ENCODE data around the gene CLIC3. TPM values are rescaled to one million over a fixed set of nuclear protein-coding genes. Genes with fewer than 3 reads are reported as not detected.
"Not testable (repeated sequence)": the region's sequence is repeated elsewhere in the genome, so short reads cannot be mapped to it uniquely, and the experiment has no call there.

CLIC3 gene
- total and polyA plus RNA-seq, 2 donors (not counting 1 experiment from before 2014, with no cell fraction given) = 1.1 to 1.9 TPM

- H3K4me3 Mint-ChIP-seq = not testable (repeated sequence)
- 42% methylated on average over 13 of the region's 17 CpGs for WGBS (ENCODE audit: insufficient coverage)
These were observed 7.9 kb upstream of the CLIC3 start for GRCh38 chr9:137004285-137004684.

GRCh38 chr9:137002646-137003041 lies 6.3 kb upstream of the CLIC3 start:
- H3K4me2 ChIP-seq (replicated peaks; ENCODE audit: low read depth, low read length, poor library complexity, severe bottlenecking) = no peak overlapping the region
- H3K36me3 ChIP-seq (replicated peaks in 1 of 2; ENCODE audit: control extremely low read depth in 1 of 2, control insufficient read depth in 1 of 2, extremely low read depth in 1 of 2, insufficient read depth in 2 of 2, low read length in 1 of 2) = no peaks in the 10 kb centered on the region
- intact Hi-C loops (cut with micrococcal nuclease) = no loop called here
- no peaks in the 10 kb centered on the region for H3K27me3 ChIP-seq (replicated peaks in 1 of 4; ENCODE audit: control extremely low read depth in 1 of 4, control insufficient read depth in 3 of 4, insufficient read depth in 4 of 4, low read length in 3 of 4)
- H3K4me3 ChIP-seq (ENCODE audit: control extremely low read depth in 1 of 5, extremely low read depth in 1 of 5, insufficient read depth in 1 of 5, low read depth in 2 of 5, low read length in 4 of 5) = no peak overlapping the region
- no peaks in the 10 kb centered on the region for H3K79me2 ChIP-seq (ENCODE audit: control insufficient read depth, insufficient read depth, low read length)
- CTCF ChIA-PET = interaction anchor here (0.8 to 4.4 kb wide), 3 partner anchors 26 to 33 kb away, joined by 3 to 27 read pairs (median 12); partner anchors contain the start of gene FUT7
- DNase-seq (no peak), ATAC-seq (ENCODE audit: low read depth) (no peak)
- TF ChIP-seq CTCF (IDR thresholded peaks at IDR 0.05) (no peak), EZH2 (IDR thresholded peaks at IDR 0.05; ENCODE audit: borderline replicate concordance, insufficient read depth, low read depth, low read length, poor library complexity, severe bottlenecking) (no peak)
- 88% methylated on average over 10 of the region's 10 CpGs for WGBS (ENCODE audit: insufficient coverage)
- peaks cover 0 to 4% (median 0%) of the 10 kb centered on the region in 3 donors for H3K9me3 ChIP-seq (ENCODE audit: control extremely low read depth in 1 of 3, control insufficient read depth in 2 of 3, insufficient read depth in 1 of 3, low read length in 2 of 3)
- H3K4me1 ChIP-seq (ENCODE audit: control insufficient read depth in 2 of 2, insufficient read depth in 2 of 2, low read length in 2 of 2) = peaks cover 28 to 37% of the 10 kb centered on the region in 2 donors
- Mint-ChIP-seq H3K27ac (no peak overlapping the region), H3K4me1 (peaks cover 29% of the 10 kb centered on the region), H3K9me3 (ENCODE audit: insufficient read depth) (no peaks in the 10 kb centered on the region), H3K4me3 (no peak overlapping the region), H3K27me3 (peaks cover 3% of the 10 kb centered on the region)
- no peak overlapping the region for H3K9ac ChIP-seq (ENCODE audit: low read length)
- POLR2A ChIA-PET = no interaction called here
- no peak overlapping the region for H2AFZ ChIP-seq (ENCODE audit: insufficient read depth, low read depth, low read length, poor library complexity, severe bottlenecking)
- H4K20me1 ChIP-seq (ENCODE audit: control insufficient read depth, insufficient read depth, low read length, poor library complexity, severe bottlenecking) = no peaks in the 10 kb centered on the region
- H3K27ac ChIP-seq (ENCODE audit: low read length in 2 of 2) = no peak overlapping the region

More at GRCh38 chr9:137004285-137004684, 7.9 kb upstream of the CLIC3 start:
- H3K4me3 ChIP-seq (ENCODE audit: control extremely low read depth in 1 of 5, extremely low read depth in 1 of 5, insufficient read depth in 1 of 5, low read depth in 2 of 5, low read length in 4 of 5); H3K36me3 ChIP-seq (replicated peaks in 1 of 2; ENCODE audit: control extremely low read depth in 1 of 2, control insufficient read depth in 1 of 2, extremely low read depth in 1 of 2, insufficient read depth in 2 of 2, low read length in 1 of 2); POLR2A ChIA-PET; H3K79me2 ChIP-seq (ENCODE audit: control insufficient read depth, insufficient read depth, low read length); H3K27ac Mint-ChIP-seq; H3K9ac ChIP-seq (ENCODE audit: low read length); H3K27me3 Mint-ChIP-seq; H4K20me1 ChIP-seq (ENCODE audit: control insufficient read depth, insufficient read depth, low read length, poor library complexity, severe bottlenecking); H3K9me3 Mint-ChIP-seq (ENCODE audit: insufficient read depth); H3K27ac ChIP-seq (ENCODE audit: low read length in 2 of 2); H3K27me3 ChIP-seq (replicated peaks in 1 of 4; ENCODE audit: control extremely low read depth in 1 of 4, control insufficient read depth in 3 of 4, insufficient read depth in 4 of 4, low read length in 3 of 4); H3K4me2 ChIP-seq (replicated peaks; ENCODE audit: low read depth, low read length, poor library complexity, severe bottlenecking); H2AFZ ChIP-seq (ENCODE audit: insufficient read depth, low read depth, low read length, poor library complexity, severe bottlenecking); H3K9me3 ChIP-seq (ENCODE audit: control extremely low read depth in 1 of 3, control insufficient read depth in 2 of 3, insufficient read depth in 1 of 3, low read length in 2 of 3); DNase-seq; ATAC-seq (ENCODE audit: low read depth): not testable (repeated sequence)
- peak; percentile 54 for TF ChIP-seq CTCF (IDR thresholded peaks at IDR 0.05)
- H3K4me1 Mint-ChIP-seq = peaks cover 17% of the 10 kb centered on the region
- intact Hi-C loops (cut with micrococcal nuclease) = loop anchor here (1.0 kb wide), 1 partner anchor 31 kb away; no protein-coding TSS in a partner anchor
- CTCF ChIA-PET = interaction anchor here (0.7 to 2.8 kb wide), 4 partner anchors 17 to 67 kb away, joined by 3 to 16 read pairs (median 3); no protein-coding TSS in a partner anchor
- peaks cover 17 to 21% of the 10 kb centered on the region in 2 donors for H3K4me1 ChIP-seq (ENCODE audit: control insufficient read depth in 2 of 2, insufficient read depth in 2 of 2, low read length in 2 of 2)

All from B cell (primary cell).